ENCODE measurements around the gene LAMA5.

- no peak for TF ChIP-seq CTBP2 (IDR thresholded peaks at IDR 0.05; ENCODE audit: borderline replicate concordance, insufficient read depth, insufficient read length, low read length)
- TF ChIP-seq SP1 (IDR thresholded peaks at IDR 0.05; ENCODE audit: low read depth, low read length): no peak
- TF ChIP-seq GTF2F1 (IDR thresholded peaks at IDR 0.05; ENCODE audit: borderline replicate concordance, low read depth, low read length): no peak
- no peak for TF ChIP-seq JUND (IDR thresholded peaks at IDR 0.05; ENCODE audit: low read length)
- TF ChIP-seq EZH2 (IDR thresholded peaks at IDR 0.05; ENCODE audit: low read depth, low read length, severe bottlenecking): no peak
- no peak for TF ChIP-seq CTCF (IDR thresholded peaks at IDR 0.05; ENCODE audit: control extremely low read depth in 1 of 3, insufficient read depth in 1 of 3, low read depth in 1 of 3, low read length in 3 of 3)
- no peak for TF ChIP-seq SP4 (IDR thresholded peaks at IDR 0.05; ENCODE audit: low read length)
- no peak for TF ChIP-seq KDM5A (IDR thresholded peaks at IDR 0.05; ENCODE audit: low read length)
- no peak for TF ChIP-seq EP300 (IDR thresholded peaks at IDR 0.05; ENCODE audit: borderline replicate concordance in 1 of 2, low read depth in 2 of 2, low read length in 2 of 2)
- TF ChIP-seq JUN (IDR thresholded peaks at IDR 0.05; ENCODE audit: low read depth, low read length): no peak
- TF ChIP-seq BACH1 (IDR thresholded peaks at IDR 0.05; ENCODE audit: low read length): no peak
- no peak for TF ChIP-seq MAX (IDR thresholded peaks at IDR 0.05)
- no peak for TF ChIP-seq NRF1 (IDR thresholded peaks at IDR 0.05; ENCODE audit: low read depth, low read length)
- TF ChIP-seq POLR2AphosphoS5 (IDR thresholded peaks at IDR 0.05; ENCODE audit: low read depth, low read length): no peak
These were observed 68.4 kb downstream of the LAMA5 start for GRCh38 chr20:62298577-62299249.

All from H1 (cell line).